GM20000 (cell line): ENCODE results near the gene IFITM10.

ENCODE experiments used
- DNase-seq: peaks from one replicate; pipeline ENCODE4 v3.0.0; 2012; ENCODE audit warnings: low spot score
- TF ChIP-seq, protein P1 (sequence below): IDR thresholded peaks from 2 replicates; pipeline ENCODE4 v1.5.1; 2012; ENCODE audit warnings: mild to moderate bottlenecking, control low read depth; ENCODE audit errors: extremely low read depth, missing control alignments

Gene IFITM10

DNA sequence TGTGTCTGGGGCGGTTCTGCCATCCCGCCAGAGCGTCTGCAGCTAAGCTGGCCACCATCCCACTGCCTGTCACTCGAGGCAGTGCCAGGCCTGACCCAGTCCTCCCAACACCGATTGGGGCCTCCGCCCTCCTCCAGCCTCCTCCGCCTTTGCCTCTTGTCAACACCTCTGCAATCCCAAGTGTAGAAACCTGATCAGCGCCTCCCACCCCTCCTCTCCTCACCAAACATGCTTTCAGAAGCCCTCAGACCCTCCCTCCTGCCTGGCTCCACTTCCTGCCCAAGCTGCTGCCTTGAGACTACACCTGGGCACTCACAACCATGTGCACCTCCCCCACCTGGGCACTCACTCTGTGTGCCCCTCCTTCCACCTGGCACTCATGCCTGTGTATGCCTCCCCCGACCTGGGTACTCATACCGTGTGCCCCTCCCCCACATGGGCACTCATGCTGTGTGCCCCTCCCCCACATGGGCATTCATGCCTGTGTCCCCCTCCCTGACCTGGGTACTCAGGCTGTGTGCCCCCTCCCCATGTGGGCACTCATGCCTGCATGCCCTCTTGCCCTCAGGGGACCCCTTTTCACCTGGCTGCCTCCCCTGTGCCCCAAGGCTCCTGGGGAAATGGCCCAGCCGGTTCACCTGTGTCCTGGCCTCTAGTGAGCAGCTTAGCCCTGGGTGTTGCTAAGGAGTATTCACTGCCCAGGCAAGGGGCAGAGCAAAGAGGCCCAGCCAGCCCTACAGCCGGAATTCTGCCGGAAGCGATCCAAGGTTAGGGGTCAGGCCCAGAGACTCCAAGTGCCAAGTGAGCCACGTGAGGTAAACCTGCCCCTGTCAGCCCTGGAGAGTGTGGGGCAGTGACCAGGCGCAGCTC is 5.5 kb upstream of the IFITM10 start:
- TF ChIP-seq, protein P1, sequence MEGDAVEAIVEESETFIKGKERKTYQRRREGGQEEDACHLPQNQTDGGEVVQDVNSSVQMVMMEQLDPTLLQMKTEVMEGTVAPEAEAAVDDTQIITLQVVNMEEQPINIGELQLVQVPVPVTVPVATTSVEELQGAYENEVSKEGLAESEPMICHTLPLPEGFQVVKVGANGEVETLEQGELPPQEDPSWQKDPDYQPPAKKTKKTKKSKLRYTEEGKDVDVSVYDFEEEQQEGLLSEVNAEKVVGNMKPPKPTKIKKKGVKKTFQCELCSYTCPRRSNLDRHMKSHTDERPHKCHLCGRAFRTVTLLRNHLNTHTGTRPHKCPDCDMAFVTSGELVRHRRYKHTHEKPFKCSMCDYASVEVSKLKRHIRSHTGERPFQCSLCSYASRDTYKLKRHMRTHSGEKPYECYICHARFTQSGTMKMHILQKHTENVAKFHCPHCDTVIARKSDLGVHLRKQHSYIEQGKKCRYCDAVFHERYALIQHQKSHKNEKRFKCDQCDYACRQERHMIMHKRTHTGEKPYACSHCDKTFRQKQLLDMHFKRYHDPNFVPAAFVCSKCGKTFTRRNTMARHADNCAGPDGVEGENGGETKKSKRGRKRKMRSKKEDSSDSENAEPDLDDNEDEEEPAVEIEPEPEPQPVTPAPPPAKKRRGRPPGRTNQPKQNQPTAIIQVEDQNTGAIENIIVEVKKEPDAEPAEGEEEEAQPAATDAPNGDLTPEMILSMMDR: no peak
- no peak for DNase-seq

GRCh38 chr11:1755344-1755691 is 4.9 kb upstream of the IFITM10 start:
- TF ChIP-seq, protein P1: no peak

GRCh38 chr11:1754376-1755150 is 4.2 kb upstream of the IFITM10 start:
- TF ChIP-seq, protein P1: no peak
- DNase-seq: no peak

More at GRCh38 chr11:1755344-1755691, 4.9 kb upstream of the IFITM10 start:
- DNase-seq: no peak

DNA sequence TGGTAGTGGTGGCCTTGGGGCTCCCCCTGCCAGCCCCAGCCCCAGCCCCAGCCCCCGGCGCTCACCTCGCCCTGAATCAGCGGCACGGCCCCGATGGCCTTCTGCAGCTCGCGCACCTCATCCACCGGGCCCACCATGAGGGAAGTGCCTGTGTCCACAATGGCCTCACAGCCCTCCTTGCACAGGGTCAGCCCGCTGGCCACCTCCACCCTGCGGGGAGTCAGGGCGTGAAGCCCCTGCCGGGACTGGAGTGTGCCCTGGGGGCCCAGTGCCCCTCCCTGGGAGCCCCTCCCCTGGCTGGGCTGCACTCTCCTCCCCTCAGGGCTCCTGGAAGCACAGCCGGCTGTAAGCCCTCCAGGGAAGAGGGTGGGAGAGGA is 3.5 kb upstream of the IFITM10 start:
- TF ChIP-seq, protein P1: no peak
- no peak for DNase-seq

GRCh38 chr11:1753229-1753928 is 3.0 kb upstream of the IFITM10 start:
- TF ChIP-seq, protein P1: no peak

GRCh38 chr11:1752907-1753228 is 2.5 kb upstream of the IFITM10 start:
- TF ChIP-seq, protein P1: no peak
- DNase-seq: no peak

More at GRCh38 chr11:1753229-1753928, 3.0 kb upstream of the IFITM10 start:
- DNase-seq: no peak
